ENCODE measurements around the gene ERFE. TPM values are rescaled to one million over a fixed set of nuclear protein-coding genes. Genes with fewer than 3 reads are reported as not detected.

ERFE gene
- total RNA-seq, 4 donors from 2014 or later: 0.35 to 0.94 (median 0.74) TPM; not detected in 1

DNA sequence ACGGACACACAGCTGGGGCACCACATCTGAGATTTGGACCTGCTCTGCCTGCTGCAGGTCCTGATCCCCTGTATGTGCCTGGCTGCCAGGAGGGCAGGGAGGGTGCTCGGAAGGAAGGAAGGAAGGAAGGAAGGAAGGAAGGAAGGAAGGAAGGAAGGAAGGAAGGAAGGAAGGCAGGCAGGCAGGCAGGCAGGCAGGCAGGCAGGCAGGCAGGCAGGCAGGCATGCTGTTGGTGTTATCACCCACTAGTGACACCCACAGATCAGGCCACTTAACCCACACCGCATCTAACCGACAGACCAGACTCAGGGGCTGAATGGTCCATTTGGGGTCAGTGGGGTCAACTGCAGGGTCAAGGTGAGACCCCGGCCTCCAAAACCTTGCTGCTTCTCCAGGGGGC, 14.5 kb upstream of the ERFE start:
- no peaks in the 10 kb centered on the region for H3K27me3 ChIP-seq
- H3K4me1 ChIP-seq: peaks cover 0 to 38% (median 6%) of the 10 kb centered on the region in 3 donors
- no peaks in the 10 kb centered on the region for H3K9me3 ChIP-seq
- H3K36me3 ChIP-seq: peaks cover 0 to 6% of the 10 kb centered on the region in 2 donors
- no peak overlapping the region for H3K27ac ChIP-seq
- no peak for ATAC-seq
- no CpG with 5 or more reads among the region's 5 CpGs for WGBS, 2 donors (ENCODE audit: low coverage in 1 of 2)
- no peak overlapping the region for H3K4me3 ChIP-seq
- TF ChIP-seq POLR2A (IDR thresholded peaks at IDR 0.05) (no peak), POLR2AphosphoS5 (IDR thresholded peaks at IDR 0.05) (no peak), EP300 (IDR thresholded peaks at IDR 0.05) (no peak)
- TF ChIP-seq, protein P1, sequence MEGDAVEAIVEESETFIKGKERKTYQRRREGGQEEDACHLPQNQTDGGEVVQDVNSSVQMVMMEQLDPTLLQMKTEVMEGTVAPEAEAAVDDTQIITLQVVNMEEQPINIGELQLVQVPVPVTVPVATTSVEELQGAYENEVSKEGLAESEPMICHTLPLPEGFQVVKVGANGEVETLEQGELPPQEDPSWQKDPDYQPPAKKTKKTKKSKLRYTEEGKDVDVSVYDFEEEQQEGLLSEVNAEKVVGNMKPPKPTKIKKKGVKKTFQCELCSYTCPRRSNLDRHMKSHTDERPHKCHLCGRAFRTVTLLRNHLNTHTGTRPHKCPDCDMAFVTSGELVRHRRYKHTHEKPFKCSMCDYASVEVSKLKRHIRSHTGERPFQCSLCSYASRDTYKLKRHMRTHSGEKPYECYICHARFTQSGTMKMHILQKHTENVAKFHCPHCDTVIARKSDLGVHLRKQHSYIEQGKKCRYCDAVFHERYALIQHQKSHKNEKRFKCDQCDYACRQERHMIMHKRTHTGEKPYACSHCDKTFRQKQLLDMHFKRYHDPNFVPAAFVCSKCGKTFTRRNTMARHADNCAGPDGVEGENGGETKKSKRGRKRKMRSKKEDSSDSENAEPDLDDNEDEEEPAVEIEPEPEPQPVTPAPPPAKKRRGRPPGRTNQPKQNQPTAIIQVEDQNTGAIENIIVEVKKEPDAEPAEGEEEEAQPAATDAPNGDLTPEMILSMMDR (IDR thresholded peaks at IDR 0.05): no peak

DNA sequence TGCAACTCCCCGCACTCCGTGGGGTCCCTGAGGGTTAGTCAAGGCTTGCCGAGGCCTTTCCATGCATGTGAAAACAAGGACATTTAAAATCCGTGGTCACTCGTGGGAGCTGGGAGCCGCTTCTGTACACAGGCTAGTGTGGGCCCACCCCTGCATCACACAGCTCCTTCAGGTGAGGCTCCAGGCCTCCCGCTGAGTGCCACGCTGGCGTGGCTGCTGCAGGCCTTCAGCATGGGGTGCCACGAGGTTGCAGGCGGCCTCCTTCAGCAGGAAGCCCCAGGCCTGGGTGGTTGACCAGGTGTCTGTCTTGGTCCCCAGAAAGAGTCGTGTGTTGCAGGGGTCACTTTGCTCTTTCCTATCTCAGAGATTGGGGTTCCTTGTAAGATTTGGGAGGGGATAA, 13.7 kb upstream of the ERFE start:
- no peak for TF ChIP-seq EP300 (IDR thresholded peaks at IDR 0.05)
- TF ChIP-seq, protein P1 (IDR thresholded peaks at IDR 0.05): no peak
- no peak for TF ChIP-seq POLR2AphosphoS5 (IDR thresholded peaks at IDR 0.05)
- no peak for TF ChIP-seq POLR2A (IDR thresholded peaks at IDR 0.05)
- Histone ChIP-seq H3K27me3 (no peaks in the 10 kb centered on the region), H3K36me3 (peaks cover 0 to 6% of the 10 kb centered on the region in 2 donors), H3K4me1 (peaks cover 0 to 32% (median 3%) of the 10 kb centered on the region in 3 donors), H3K4me3 (no peak overlapping the region), H3K9me3 (no peaks in the 10 kb centered on the region), H3K27ac (no peak overlapping the region)
- WGBS, 2 donors (ENCODE audit: low coverage in 1 of 2): no CpG with 5 or more reads among the region's 12 CpGs
- no peak for ATAC-seq

DNA sequence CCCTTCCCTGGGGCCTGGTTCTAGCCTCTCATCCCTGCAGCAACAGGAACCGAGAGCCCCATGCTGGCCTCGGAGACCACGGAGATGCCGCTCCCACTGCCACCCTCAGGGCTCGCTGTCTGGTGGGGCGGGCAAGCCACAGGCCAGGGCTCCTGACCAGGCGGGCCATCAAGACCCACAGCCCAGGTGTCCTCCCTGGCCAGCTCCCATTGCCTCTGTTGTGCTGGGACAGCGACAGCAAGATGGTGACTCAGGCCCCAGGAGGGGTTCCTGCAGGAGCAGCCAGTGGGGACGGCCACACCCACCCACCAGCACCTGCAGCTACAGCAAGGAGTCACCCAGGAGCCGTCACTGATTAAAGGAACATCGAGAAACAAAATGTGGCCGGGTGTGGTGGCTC, 12.9 kb upstream of the ERFE start:
- TF ChIP-seq, protein P1 (IDR thresholded peaks at IDR 0.05): no peak
- TF ChIP-seq POLR2AphosphoS5 (IDR thresholded peaks at IDR 0.05): no peak
- no peak for TF ChIP-seq POLR2A (IDR thresholded peaks at IDR 0.05)
- TF ChIP-seq EP300 (IDR thresholded peaks at IDR 0.05): no peak
- peaks cover 0 to 5% of the 10 kb centered on the region in 2 donors for H3K36me3 ChIP-seq
- H3K9me3 ChIP-seq: no peaks in the 10 kb centered on the region
- H3K4me1 ChIP-seq: peaks cover 0 to 31% (median 3%) of the 10 kb centered on the region in 3 donors
- H3K4me3 ChIP-seq: no peak overlapping the region
- no peak overlapping the region for H3K27ac ChIP-seq
- no peak for ATAC-seq
- 93% methylated on average over 3 of the region's 12 CpGs; no CpG with 5 or more reads in 1 of the 2 donors for WGBS, 2 donors (ENCODE audit: low coverage in 1 of 2)
- no peaks in the 10 kb centered on the region for H3K27me3 ChIP-seq

DNA sequence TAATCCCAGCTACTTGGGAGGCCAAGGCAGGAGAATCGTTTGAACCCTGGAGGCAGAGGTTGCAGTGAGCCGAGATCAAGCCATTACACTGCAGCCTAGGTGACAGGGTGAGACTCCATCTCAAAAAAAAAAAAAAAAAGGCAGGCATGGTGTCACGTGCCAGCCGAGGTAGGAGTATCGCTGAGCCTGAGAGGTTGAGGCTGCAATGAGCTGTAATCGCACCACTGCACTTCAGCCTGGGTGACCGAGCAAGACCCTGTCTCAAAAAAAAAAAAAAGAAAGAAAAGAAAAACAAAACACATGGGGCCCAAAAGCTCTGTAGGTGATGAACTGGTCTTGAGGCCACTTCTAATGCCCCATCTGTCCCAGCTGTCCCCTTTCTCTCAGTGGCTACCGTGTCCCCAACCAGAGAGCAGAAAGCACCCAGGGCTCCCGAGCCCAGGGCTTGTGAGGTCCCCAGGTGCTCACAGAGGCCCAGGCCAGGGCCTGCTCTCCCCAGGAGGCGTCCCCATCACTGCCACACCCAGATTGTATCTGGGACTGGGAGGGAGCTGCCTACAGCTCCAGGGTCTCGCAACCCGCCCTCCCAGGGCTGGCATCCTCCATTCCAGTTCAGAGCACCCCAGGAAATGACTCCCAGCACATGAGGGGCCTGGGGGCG, 11.8 kb upstream of the ERFE start:
- Histone ChIP-seq H3K9me3 (no peaks in the 10 kb centered on the region), H3K4me1 (peaks cover 0 to 19% (median 3%) of the 10 kb centered on the region in 3 donors), H3K27ac (no peak overlapping the region), H3K36me3 (no peaks in the 10 kb centered on the region), H3K27me3 (no peaks in the 10 kb centered on the region), H3K4me3 (no peak overlapping the region)
- no peak for ATAC-seq
- WGBS, 2 donors (ENCODE audit: low coverage in 1 of 2): 81 to 83% methylated on average over 1 to 7 of the region's 13 CpGs
- no peak for TF ChIP-seq EP300 (IDR thresholded peaks at IDR 0.05)
- TF ChIP-seq POLR2A (IDR thresholded peaks at IDR 0.05): no peak
- no peak for TF ChIP-seq POLR2AphosphoS5 (IDR thresholded peaks at IDR 0.05)

DNA sequence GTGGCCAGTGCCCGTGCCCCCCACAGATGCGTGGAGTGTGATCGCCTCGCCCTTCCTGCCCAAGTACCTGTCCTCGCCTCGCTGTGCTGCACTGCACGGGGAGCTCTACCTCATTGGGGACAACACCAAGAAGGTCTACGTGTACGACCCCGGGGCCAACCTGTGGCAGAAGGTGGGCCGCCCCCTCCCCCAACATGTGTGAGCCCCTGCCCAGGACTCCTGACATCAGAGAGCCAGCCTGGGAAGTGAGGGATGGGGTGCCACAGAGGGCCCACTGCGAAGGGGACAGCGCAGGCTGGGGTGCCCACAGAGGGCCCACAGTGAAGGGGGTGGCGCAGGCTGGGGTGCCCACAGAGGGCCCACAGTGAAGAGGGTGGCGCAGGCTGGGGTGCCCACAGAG, 9.8 kb upstream of the ERFE start:
- TF ChIP-seq, protein P1 (IDR thresholded peaks at IDR 0.05): no peak
- TF ChIP-seq POLR2A (IDR thresholded peaks at IDR 0.05) (no peak), POLR2AphosphoS5 (IDR thresholded peaks at IDR 0.05) (no peak), EP300 (IDR thresholded peaks at IDR 0.05) (no peak)
- Histone ChIP-seq H3K9me3 (no peaks in the 10 kb centered on the region), H3K36me3 (no peaks in the 10 kb centered on the region), H3K4me3 (no peak overlapping the region), H3K4me1 (peaks cover 0 to 6% (median 0%) of the 10 kb centered on the region in 3 donors), H3K27ac (no peak overlapping the region), H3K27me3 (no peaks in the 10 kb centered on the region)
- no peak for ATAC-seq
- WGBS, 2 donors (ENCODE audit: low coverage in 1 of 2): 100% methylated on average over 2 of the region's 15 CpGs; no CpG with 5 or more reads in 1 of the 2 donors

All from gastroesophageal sphincter (tissue), 4 donors.